Activated T-cell treated with anti-CD3 and anti-CD28 coated beads, Interleukin-2, amount 50 U/mL, for 1 hour (primary cell): ENCODE data around the gene IFIH1.
A peak's percentile ranks its signal among the peaks of the same experiment; 100 is the strongest.

Experiments used
- DNase-seq: peaks from one replicate; pipeline ENCODE4 v3.0.0-alpha.2; 2020

The IFIH1 gene

GRCh38 chr2:162318328-162319180 lies at the start of gene IFIH1:
TSS of gene IFIH1 (minus strand) at chr2:162318684. CDS start at chr2:162318307, 377 bp downstream.
- DNase-seq: peak; percentile 75

DNA sequence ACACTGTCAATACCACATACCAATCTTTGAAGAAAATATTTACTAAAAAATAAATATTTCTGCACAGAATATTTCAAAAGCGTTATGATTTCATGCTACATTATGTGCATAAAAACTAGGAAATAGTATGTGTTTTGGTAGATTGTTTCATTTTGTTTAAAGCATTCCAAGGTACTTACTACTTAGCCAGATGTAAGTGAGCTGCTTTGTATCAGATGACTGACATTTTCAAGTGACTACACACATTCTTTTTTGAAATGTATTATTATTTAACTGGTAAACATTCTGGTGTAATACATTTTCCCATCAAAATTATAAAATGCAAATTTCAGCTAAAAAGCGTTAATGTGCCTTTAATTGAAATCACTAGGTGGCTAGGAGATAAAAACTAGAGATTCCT lies 46.9 kb upstream of the IFIH1 start:
- DNase-seq: no peak

DNA sequence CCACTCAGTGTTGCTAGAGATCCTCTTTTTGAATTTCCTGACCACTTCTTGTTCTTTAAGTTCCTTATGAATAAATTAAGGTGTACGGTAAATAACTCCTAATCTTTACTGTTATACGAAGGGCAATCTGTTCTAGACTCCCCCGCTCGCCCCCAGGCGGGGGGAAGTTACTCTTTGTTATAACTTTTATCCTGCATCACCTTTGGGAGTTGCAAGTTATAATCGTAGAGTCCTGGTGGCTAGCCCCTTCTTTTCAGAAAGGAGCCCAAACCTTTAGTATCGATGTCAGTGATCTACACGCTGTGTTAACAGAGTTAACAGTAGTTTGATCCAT lies 26.1 kb upstream of the IFIH1 start:
- no peak for DNase-seq

DNA sequence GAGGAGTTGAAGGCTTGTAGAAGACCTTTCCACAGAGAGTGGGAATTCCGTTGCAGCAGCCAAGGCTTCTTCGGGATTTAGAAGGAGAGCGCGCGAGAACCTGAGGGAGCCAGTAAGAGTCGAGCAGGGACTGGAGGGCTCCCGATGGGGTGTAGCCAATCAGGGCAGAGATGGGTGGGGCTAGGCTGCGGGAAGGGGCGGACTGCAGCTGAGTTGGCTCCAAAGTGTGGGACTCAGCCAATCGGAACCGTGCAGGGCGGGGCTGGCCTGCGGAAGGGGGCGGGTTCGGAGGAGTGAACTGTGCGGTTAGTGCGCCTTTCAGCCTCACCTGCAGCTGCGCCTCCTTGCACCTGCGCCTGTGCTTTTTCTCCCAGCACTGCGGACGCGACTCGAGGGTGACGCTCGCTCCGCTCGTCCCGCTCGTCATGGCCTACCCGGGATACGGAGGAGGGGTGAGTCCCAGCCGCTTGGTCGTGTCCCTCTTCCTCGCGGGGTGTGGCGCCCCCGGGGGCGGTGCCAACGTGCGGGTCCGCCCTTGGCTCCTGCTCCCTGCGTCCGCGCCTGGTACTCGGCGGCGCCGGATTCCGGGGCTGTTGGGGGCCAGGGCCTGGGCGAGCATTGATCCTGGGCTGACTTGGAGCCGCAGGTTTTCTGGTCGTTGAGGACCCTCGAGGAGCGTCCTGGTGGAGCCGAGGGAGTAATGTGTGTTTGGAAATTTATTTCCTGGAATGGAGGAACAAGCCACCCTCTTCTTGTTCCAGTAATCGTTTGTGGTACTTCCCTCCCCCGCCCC lies 25.5 kb upstream of the IFIH1 start, which contains the start of gene GCA:
GCA (plus strand) TSS at position 309 of the 793 bp plus-strand sequence; CDS start at position 426, 117 bp downstream.
- DNase-seq: peak; percentile 99

- no peak for DNase-seq
Observed at GRCh38 chr2:162343492-162343823, 25.0 kb upstream of the IFIH1 start.

DNA sequence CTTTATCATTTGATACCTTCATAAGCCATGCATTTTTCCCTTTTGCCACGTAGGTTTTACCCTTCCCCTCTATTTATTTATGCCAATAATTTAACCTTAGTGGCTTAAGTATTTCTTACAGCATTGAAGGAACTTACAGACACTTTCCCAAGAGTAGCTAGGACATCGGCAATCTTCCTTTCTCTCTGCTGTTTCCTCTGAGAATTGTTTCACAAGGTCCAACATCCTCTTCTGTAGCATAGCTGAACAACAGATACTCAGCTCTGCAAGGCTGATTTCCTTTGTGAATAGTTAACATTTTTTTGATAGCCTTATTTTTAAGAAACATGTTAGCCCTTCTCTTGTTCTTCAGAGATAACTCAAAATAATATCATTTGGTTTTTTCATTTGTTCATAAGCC lies 24.4 kb upstream of the IFIH1 start:
- DNase-seq: no peak

DNA sequence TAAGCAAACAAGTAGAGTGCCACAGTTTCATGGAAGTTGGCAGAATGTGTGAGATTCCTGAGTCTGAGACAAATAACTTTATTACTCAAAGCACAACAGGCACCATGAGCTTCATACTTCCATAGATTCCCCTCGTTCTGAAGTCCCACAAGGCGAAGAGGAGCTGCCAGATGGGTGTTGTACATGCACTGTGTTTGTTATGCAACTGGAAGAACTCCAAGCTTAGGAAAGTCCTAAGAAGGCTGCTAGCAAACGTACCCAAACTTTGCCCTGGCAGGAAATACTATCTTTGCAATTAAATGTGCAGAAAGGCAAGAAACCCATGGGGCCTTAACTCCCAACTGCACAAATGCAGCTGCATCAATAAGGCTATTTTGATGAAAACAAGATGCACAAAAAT lies 23.8 kb upstream of the IFIH1 start:
- DNase-seq: no peak

- no peak for DNase-seq
Observed at GRCh38 chr2:162340822-162341221, 22.3 kb upstream of the IFIH1 start.

DNA sequence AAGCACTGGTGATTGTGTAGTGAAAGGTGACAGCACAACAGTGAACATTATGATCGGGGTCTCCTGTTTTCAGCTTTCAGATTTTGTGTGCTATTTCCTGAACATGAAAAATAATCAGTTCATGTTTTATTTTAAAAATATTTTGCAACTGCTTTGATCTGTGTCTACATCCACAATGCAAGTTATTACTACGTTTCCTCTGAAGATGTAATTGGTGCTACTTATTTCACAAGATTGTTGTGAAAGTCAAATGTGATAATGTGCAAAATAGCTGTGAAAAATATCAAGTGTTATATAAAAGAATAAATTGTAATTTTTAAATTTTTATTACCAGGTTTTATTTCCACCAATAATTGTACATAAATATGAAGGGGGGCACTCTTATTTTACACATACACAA lies 19.4 kb upstream of the IFIH1 start:
- no peak for DNase-seq

DNA sequence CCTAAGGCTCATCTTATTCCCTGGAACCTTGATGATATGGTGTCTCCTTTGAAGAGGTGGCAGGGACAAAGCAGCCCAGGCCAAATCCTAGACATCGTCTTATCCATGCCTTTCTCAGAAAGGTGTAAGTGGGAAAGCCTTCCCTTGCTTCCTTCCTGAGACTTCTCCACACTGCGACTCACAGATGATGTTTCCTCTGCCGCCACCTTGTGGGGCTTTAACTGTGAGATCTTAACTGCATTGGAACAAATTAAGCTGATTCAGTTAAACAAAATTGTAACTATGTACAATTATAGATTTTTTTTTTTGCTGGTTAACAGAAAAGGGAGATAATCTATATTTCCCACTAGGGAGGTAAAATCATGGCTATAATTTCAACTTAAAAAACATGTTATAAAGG lies 15.5 kb upstream of the IFIH1 start:
- peak; percentile 22 for DNase-seq

DNA sequence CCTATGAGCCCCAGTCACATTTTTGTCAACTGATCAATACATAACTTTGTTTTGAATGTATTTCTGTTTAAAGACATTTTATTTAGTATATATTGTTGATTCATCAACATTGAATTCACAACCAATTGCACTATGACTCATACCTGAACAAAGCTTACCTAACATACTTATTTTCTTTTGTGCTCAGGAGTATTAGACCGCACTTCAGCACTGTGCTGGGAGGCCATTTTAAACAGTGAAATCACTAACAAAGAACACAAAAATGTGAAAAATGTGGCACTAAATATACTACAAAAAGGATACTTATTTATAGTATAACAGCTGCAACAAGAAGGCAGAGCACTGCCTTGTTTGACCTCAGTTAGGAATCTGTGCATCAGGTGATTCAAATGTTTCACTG lies 12.4 kb upstream of the IFIH1 start:
- no peak for DNase-seq

DNA sequence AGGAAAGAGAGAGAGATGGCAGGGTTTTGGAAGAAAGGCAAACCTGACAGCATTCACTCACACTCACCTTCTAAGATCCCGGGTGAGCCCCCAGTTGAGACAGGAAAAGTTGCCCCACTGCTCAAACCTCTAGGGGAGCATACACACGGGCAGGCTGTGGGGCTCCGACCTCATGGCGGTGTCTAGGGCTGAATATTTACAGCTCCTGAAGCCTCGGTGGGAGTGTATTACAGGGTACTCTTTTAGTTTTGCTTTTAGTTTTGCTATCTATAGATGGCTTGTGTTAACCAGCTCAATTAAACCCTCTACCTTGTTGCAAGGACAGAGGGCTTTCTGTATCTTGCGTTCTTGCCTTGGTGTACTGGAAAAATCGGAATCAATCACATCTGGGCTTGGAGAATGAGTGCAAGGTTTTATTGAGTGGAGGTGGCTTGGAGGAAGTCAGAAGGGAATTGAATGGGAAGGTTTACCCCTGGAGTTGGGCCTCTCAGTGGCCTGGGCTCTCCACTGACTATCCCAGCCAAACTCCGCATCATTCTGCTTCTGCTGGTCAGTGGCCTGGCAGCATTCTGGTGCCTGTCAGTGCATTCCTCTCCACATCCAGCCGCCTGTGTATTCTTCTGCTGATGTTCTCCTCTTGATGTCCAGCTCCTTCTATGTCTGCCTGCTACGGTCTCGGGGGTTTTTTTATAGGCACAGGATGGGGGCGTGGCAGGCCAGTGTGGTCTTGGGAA lies 10.1 kb upstream of the IFIH1 start:
- DNase-seq: no peak

- DNase-seq: no peak
Observed at GRCh38 chr2:162327806-162328205, 9.3 kb upstream of the IFIH1 start.

GRCh38 chr2:162327134-162327769 lies 8.8 kb upstream of the IFIH1 start:
- peak; percentile 22 for DNase-seq

- no peak for DNase-seq
Observed at GRCh38 chr2:162324953-162325352, 6.5 kb upstream of the IFIH1 start.

GRCh38 chr2:162320864-162321517 lies 2.5 kb upstream of the IFIH1 start:
- DNase-seq: no peak

GRCh38 chr2:162317861-162318327 lies 590 bp downstream of the IFIH1 start:
- DNase-seq: peak; percentile 51

DNA sequence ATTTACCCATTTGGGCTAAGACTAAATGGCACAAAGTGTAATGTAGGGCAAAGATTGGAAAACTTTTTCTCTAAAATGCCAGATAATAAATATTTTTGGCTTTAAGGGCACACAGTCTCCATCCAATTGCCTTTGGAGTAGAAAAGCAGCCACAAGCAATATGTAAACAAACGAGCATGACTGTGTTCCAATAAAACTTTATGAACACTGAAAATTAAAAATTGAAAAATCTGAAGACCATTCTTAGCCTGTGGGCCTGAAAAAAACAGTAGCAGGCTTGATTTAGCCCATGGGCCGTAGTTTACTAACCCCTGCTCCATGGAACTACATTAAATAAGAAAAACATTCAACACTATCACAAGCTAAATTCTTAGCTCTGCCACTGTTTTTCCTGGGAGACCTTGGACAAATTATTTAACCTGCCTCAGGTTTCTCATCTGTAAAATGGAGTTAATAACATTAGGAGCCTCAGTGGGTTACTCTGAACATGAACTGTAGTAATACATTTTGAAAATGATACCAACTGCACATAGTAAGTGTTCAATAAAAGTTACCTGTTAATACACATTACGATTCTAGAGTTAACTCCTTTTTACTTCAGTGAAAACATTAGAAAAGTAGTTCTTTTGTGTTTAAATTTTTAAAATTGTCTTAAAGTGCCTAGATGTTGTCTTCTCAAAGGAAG lies 1.3 kb downstream of the IFIH1 start:
- DNase-seq: no peak

- DNase-seq: no peak
Observed at GRCh38 chr2:162316590-162316989, 1.9 kb downstream of the IFIH1 start.

DNA sequence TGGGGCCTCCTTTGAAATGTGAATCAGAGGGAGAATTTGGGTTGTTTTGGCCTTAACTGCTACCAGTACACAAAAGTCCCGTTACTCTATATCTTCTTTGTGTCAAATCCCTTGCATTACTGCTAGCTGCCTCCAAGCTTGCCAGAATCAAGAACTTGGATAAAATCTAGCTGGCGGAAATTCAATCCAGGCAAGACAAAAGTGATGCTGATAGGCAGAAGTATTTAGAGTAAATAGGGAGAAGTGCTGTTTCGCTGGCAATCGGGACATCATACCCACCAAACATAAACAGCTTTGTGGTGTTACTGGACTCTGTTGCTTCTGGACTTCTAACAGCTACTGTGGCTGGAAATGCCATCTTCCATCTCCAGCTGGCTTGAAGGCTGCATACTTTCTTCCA lies 2.5 kb downstream of the IFIH1 start:
- DNase-seq: no peak

- no peak for DNase-seq
Observed at GRCh38 chr2:162312853-162313252, 5.6 kb downstream of the IFIH1 start.
